Lung (tissue), 12 donors: ENCODE data around the gene APLNR. TPM values are rescaled to one million over a fixed set of nuclear protein-coding genes. Genes with fewer than 3 reads are reported as not detected.
A peak's percentile ranks its signal among the peaks of the same experiment; 100 is the strongest.

Source experiments
- ATAC-seq: fragments of 200-7000 bp; cut with Tn5 transposase; one replicate; pipeline ENCODE4 v1.9.1; 2020; ENCODE audit warnings: moderate number of reproducible peaks; ENCODE audit not compliant: insufficient read depth, low FRiP score
- DNase-seq, 3 donors: peaks; one replicate each; pipeline ENCODE4 v3.0.0-alpha.2; 2013 to 2017
- H3K27ac ChIP-seq, 2 donors: one replicate each; pipeline ENCODE4 v1.5.1; 2013; ENCODE audit warnings: mild to moderate bottlenecking in 2 of 2, moderate library complexity in 2 of 2, control low read depth in 1 of 2, inconsistent platforms in 1 of 2, low read depth in 1 of 2, low read length in 1 of 2
- H3K27me3 ChIP-seq, 3 donors: one replicate each; pipeline ENCODE4 v1.5.1; 2013; ENCODE audit warnings: low read length in 2 of 3; ENCODE audit not compliant: control insufficient read depth in 3 of 3, insufficient read depth in 3 of 3
- H3K36me3 ChIP-seq, 4 donors: one replicate each; pipeline ENCODE4 v1.5.1; 2013; ENCODE audit warnings: low read length in 4 of 4, mild to moderate bottlenecking in 1 of 4, moderate library complexity in 1 of 4; ENCODE audit not compliant: control insufficient read depth in 4 of 4, insufficient read depth in 4 of 4
- H3K4me1 ChIP-seq, 5 donors: one replicate each; pipeline ENCODE4 v1.5.1; 2013; ENCODE audit warnings: low read length in 5 of 5, mild to moderate bottlenecking in 2 of 5, moderate library complexity in 1 of 5; ENCODE audit not compliant: control insufficient read depth in 5 of 5, insufficient read depth in 5 of 5
- H3K4me3 ChIP-seq: one replicate; pipeline ENCODE4 v1.5.1; 2013; ENCODE audit warnings: mild to moderate bottlenecking, control low read depth, moderate library complexity
- H3K9ac ChIP-seq, 2 donors: one replicate each; pipeline ENCODE4 v1.5.1; 2013; ENCODE audit warnings: low read length in 2 of 2, control low read depth in 1 of 2; ENCODE audit not compliant: insufficient read depth in 1 of 2
- H3K9me3 ChIP-seq, 4 donors: one replicate each; pipeline ENCODE4 v1.5.1; 2013; ENCODE audit warnings: low read length in 3 of 4, mild to moderate bottlenecking in 1 of 4, moderate library complexity in 1 of 4; ENCODE audit not compliant: control insufficient read depth in 4 of 4, insufficient read depth in 3 of 4
- CTCF ChIP-seq: IDR thresholded peaks from 2 replicates; pipeline ENCODE4 v1.5.1; 2012; ENCODE audit warnings: mild to moderate bottlenecking; ENCODE audit errors: control extremely low read depth, extremely low read depth
- WGBS, 2 donors: extraction: QIAGEN DNeasy Blood & Tissue Kit; methylation state at CpG; one replicate each; pipeline ENCODE4 v1.1.7; 2013; 5-methylcytosine and 5-hydroxymethylcytosine counted together
- polyA plus RNA-seq, 2 donors: library from polyadenylated mRNA; stranded (reverse); fragments of 200-250 nt; gene quantifications; one replicate each; pipeline ENCODE4 v1.2.1, GENCODE V29; 2013
- total RNA-seq, 2 donors: library from RNA; depleted of rRNA in 1 of 2; stranded (reverse); fragments of >200 nt in 1 of 2; gene quantifications; one replicate each; pipeline ENCODE4 v1.2.1, GENCODE V29; 2014 to 2021
- donor health status: control.
- donor health status: control.
- donor health status: Bipolar disorder and iron deficiency.
- donor health status: healthy.
- donor health status: DM: yes; HTN: yes; CAD: no.

Gene APLNR
- total and polyA plus RNA-seq, 4 donors, result 0.39 to 93.8 (median 4.9) TPM

DNA sequence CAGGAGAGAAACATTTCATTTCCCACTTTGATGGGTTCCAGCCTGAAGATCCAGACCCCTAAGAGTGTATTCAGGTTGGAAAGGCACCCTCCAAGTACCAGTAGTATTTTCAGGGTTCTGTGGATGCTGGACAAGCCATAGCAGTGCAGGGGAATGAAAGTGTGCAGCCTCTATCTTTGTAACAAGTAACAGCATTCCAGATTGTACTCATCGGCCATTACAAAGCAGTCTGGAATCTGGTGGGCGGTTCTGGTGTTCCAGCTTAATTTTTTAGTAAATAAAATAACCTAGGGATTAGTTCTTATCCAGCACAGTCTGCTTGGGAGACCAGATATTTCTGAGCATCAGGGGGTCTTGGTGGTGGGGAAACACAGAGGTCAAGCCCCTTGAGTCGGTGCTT is 22.6 kb downstream of the APLNR start:
- Histone ChIP-seq H3K9me3 (peaks cover 0 to 2% (median 0%) of the 10 kb centered on the region in 4 donors), H3K4me1 (peaks cover 0 to 46% (median 18%) of the 10 kb centered on the region in 5 donors), H3K27ac (no peak overlapping the region), H3K4me3 (no peak overlapping the region), H3K9ac (no peak overlapping the region), H3K27me3 (no peaks in the 10 kb centered on the region), H3K36me3 (no peaks in the 10 kb centered on the region)
- peak; percentile 36 to 63 (median 59) for DNase-seq
- TF ChIP-seq CTCF, result no peak
- 40 to 83% methylated on average over 3 of the region's 3 CpGs for WGBS, 2 donors
- no peak for ATAC-seq

DNA sequence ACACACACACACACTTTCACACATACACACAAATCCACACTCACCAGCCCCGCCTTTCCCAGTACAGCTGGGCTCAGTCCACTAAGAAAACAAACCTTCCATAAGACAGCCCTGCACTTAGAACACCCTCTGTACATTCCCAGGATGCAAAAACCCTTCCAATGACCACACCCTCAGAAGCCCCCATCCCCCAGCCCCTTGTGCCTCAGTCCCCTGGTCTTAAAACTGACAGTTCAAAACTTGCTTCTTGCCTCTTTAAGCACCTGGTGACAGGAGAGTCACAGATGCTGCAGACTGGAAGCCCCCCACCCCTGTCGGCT is 23.0 kb downstream of the APLNR start:
- Histone ChIP-seq H3K9ac (no peak overlapping the region), H3K36me3 (no peaks in the 10 kb centered on the region), H3K27ac (peak overlapping the region; percentile 35 to 46), H3K4me1 (peaks cover 0 to 42% (median 16%) of the 10 kb centered on the region in 5 donors), H3K27me3 (no peaks in the 10 kb centered on the region), H3K4me3 (no peak overlapping the region), H3K9me3 (peaks cover 0 to 2% (median 0%) of the 10 kb centered on the region in 4 donors)
- 53 to 54% methylated on average over 2 of the region's 2 CpGs for WGBS, 2 donors
- DNase-seq (peak; percentile 62 to 83 (median 80)), ATAC-seq (no peak)
- no peak for TF ChIP-seq CTCF

GRCh38 chr11:57213342-57214097 is 23.5 kb downstream of the APLNR start:
- peaks cover 0 to 42% (median 16%) of the 10 kb centered on the region in 5 donors for H3K4me1 ChIP-seq
- no peak overlapping the region for H3K9ac ChIP-seq
- ATAC-seq (no peak), DNase-seq (peak; percentile 87 to 96 (median 94))
- 18 to 20% methylated on average over 9 of the region's 9 CpGs for WGBS, 2 donors
- H3K9me3 ChIP-seq, result peaks cover 0 to 2% (median 0%) of the 10 kb centered on the region in 4 donors
- H3K4me3 ChIP-seq, result no peak overlapping the region
- peak overlapping the region; percentile 56 to 57 for H3K27ac ChIP-seq
- H3K36me3 ChIP-seq, result no peaks in the 10 kb centered on the region
- no peak for TF ChIP-seq CTCF
- H3K27me3 ChIP-seq, result no peaks in the 10 kb centered on the region

GRCh38 chr11:57210781-57211180 is 26.3 kb downstream of the APLNR start:
- no peak for ATAC-seq
- no peak for TF ChIP-seq CTCF
- Histone ChIP-seq H3K9ac (no peak overlapping the region), H3K27me3 (no peaks in the 10 kb centered on the region), H3K4me3 (no peak overlapping the region), H3K4me1 (peaks cover 0 to 40% (median 18%) of the 10 kb centered on the region in 5 donors), H3K27ac (no peak overlapping the region), H3K36me3 (no peaks in the 10 kb centered on the region), H3K9me3 (peaks cover 0 to 4% (median 0%) of the 10 kb centered on the region in 4 donors)
- DNase-seq, result peak; percentile 39 to 71 (median 45)
- WGBS, 2 donors, result 37 to 39% methylated on average over 7 of the region's 7 CpGs
